CD4-positive, alpha-beta T cell treated with Interleukin-15 for 4 hours (primary cell): ENCODE data around the gene PPIF.

ENCODE experiments used
- DNase-seq: peaks from one replicate; pipeline ENCODE4 v3.0.0-alpha.2; 2020; ENCODE audit warnings: low spot score

Gene PPIF

DNA sequence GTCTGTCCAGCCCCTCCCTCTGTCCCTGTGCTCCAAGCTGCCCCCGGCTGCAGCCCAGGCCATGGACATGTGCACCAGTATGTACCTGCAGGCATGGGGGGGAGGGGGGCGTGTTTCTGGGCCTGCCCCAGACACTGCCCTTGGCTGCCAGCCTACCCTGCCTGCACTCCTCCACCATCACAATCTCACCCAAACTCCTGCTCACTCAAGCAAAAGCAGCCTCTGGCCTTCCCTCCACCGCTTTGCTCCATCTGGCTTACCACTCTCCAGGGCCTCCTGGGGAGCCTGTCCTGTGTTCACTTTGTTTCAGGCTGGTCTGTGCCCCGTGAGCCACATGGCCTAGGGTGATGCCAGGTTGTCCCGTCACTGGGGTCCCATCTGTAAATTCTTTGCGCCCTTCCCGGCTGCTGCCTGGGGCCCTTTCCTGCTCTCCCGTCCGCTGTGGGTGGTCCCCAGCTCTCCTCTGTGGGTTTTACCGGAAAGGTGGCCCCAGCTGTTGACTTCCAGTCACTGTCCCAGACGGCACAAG is 33.3 kb upstream of the PPIF start:
- no peak for DNase-seq

DNA sequence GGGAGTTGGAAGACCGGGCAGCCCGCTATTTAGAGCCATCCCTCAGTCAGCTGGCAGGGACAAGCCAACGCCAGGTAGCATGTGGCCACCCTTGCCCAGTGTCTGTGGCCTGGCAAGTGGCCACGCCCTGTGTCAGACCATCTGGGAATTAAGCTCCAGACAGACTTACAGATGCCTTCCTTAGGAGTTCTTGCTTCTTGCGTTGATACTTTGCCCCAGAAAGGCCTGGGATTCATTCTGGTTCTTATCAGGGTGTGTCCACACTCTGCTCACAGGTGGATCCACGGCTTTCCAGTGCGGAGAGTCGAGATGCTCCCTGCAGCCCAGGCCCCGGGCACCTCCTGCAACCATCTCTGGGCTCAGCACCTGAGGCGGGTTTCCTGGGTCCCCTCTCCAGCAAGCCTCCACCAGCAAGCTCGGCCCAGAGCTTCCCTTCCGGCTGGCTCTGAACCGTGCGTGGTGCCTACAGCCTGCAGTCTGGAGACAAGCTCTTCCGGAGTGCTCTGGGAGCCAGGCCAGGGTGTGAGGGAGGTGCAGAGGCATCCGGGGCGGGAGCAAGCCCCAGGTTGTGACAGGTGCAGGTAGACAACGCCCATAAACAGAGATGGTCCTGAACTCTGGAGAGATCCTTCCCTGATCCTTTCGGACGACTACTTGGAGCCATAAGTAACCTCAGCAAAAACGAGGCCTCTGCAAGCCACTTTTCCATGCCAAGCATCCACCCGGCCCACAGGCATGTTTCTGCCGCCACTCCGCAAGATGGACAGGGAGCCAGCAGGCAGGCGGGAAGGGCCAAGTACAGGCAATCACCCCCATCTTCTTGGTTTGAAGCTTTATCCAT is 32.3 kb upstream of the PPIF start:
- DNase-seq = no peak

DNA sequence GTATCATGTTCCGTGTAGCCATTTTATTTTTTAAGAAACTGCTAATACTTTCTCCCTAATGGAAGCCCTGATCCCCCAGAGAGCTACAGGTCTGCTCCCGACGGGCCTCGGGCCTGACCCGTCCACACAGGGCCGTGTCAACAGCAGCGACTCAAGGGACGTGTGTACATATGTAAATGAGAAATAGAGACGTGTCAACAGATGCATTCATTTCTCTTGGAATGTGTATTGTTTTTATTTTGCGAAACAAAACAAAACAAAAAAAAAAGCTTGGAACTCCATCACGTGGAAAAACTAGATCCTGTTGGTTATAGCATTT is 31.7 kb upstream of the PPIF start:
- DNase-seq = no peak

DNA sequence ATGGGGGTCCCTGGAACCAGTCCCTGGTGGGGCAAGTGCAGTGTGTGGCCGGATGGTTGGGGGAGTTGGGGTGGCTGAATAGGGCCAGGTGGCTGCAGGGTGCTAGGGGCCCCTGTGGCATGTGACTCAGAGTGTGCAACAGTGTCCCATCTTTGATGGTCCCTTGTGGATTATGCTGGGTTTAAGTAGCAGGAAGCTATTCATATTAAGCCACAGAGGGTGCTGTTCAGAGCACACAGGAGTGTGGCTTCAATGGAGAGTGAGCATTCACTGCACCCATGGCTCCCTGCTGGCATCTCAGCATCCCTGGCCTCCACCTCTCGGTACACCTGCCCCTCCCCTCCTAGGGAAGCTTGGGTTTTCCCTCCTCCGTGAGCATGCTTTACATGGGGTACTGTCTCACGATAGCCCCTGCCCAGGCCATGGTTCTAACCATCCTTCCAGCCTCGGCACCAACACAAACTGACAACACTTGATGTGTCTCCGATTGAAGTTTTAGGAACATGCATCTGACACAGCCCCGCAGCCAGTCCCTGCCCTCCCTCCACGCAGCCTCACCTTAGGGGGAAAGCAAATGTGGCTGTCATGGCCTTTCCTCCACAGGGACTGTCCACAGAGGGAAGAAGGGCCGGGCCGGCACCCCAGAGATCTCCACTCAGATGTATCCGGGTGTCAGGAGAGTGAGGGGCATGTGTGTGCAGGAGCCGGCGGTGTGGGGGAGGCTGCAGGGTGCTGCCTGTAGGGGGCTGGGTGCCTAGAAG is 30.4 kb upstream of the PPIF start:
- peak; percentile 24 for DNase-seq

DNA sequence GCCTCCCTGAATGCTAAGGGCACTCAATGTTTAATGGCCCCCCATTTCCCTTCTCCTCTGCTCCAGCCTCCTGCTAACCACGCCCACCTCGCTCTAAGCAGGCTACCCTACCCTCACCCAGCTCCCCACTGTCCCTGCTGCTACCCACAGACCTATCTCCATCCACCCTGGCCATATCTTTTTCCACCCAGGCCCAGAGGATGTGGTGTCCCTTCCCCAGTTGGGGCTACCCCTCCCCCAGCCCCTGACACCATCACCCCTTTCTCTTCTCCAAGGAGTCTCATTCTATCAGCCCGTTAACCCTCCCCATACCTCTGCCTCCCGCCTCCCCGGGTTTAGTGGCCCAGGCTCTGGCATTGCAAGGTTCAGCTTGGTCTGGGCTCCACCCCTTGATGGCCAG is 28.9 kb upstream of the PPIF start:
- no peak for DNase-seq

DNA sequence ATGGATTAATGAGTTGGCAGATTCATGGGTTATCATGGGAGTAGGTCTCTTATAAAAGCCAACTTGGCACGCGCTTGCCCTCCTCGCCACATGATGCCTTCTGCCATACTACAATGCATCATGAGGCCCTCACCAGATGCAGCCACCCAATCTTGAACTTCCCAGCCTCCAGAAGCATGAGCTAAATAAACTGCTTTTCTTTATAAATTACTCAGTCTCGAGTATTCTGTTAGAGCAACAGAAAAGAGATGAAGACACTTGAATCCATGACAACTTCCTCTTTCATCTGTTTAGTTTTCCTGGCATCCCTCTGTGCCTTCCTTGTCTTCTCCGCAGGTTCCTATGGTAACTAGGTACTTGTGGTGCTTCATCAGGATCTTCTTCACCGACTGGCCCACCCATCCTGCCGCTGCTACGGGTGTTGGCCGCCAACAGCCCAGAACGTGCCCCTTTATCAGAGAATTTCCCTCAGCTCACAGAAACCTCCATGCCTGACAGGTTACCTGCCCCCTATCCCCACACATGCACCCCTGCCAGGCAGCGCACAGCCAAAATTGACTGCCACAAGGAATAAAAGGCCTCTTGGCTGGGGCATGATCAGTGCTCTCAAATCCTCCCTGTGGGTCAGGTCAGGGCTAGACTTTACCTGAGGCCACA is 28.0 kb upstream of the PPIF start:
- no peak for DNase-seq

DNA sequence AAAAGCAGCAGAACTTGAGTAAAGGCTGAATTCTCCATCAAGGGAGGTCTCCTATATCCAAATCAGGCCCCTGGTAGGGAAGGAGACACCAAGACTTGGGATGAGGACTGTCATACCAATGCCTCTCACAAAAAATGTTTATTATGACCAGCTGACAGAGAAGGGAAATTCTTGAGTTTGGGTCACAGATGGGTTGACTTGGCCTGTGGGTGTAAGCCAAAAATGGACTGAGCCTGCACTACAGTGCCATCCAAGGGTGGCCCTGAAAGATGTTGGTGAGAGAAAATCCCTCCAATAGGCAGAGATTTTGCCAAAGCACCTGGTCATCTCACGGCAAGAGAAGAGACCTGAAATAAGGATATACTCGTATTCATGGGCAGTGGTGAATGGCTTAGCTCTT is 27.0 kb upstream of the PPIF start:
- DNase-seq = no peak

DNA sequence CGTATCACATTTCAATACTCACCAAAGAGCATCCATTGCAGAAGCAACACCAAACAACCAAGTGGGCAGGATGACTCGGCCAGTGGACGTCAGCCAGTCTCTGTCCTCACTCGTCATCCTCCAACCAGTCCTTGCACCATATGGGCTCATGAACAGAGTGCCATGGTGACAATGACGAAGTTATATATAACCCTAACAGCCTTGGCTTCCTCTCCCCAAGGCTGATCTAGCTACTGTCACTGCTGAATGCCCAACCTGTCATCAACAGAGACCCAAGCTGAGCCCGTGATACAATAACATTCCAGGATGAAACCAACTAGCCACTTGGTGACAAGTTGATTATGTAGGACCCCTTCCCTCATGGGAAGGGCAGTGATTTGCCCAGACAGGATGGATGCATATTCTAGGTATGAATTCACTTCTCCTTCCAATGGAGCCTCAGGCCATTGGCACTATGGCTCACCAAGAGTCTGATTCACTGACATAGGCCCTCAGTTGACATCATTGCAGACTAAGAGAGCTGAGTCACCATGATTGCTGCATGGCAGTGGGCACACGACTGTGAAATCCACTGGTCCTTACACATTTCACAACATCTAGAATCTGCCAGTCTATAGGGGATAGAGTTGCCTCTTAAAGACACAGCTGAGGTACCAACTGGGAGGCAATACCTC is 26.3 kb upstream of the PPIF start:
- DNase-seq = peak; percentile 47

DNA sequence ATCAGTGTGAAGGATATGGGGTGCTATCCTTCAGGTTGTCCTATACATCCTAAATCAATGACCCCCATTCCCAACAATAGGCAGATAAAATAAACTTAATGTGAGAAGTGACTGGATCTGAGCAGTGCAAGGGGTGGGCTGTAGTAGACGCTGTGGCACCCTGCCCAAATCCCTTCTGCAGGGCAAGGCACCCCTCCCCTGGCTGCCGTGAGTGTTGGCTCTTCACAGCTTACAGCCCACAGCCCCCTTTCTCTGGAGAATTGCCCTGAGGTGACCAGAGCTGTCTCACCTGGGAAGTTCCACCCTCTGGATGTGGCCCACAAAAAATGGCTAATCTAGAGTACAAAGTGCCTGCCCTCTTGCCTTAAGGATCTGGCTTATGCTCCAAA is 25.8 kb upstream of the PPIF start:
- no peak for DNase-seq

DNA sequence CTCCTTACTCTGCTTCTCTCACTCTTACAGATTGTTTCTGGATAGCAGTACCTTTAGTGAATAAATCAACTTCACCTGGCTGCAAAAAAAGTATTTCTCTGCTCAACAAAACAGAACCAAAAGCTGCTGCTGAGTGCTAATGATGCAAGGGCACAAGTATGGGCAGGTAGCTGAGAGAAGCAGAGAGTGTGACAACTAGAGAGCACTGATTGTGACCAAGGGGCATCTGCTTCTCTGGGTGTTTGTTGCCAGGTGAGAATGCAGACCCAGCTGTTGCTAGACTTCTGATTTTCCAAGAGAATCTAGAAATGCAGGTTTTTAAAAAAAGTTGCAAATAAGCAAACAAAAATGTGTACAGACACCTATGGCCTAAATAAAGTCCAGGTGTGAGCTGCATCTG is 25.3 kb upstream of the PPIF start:
- DNase-seq = no peak

DNA sequence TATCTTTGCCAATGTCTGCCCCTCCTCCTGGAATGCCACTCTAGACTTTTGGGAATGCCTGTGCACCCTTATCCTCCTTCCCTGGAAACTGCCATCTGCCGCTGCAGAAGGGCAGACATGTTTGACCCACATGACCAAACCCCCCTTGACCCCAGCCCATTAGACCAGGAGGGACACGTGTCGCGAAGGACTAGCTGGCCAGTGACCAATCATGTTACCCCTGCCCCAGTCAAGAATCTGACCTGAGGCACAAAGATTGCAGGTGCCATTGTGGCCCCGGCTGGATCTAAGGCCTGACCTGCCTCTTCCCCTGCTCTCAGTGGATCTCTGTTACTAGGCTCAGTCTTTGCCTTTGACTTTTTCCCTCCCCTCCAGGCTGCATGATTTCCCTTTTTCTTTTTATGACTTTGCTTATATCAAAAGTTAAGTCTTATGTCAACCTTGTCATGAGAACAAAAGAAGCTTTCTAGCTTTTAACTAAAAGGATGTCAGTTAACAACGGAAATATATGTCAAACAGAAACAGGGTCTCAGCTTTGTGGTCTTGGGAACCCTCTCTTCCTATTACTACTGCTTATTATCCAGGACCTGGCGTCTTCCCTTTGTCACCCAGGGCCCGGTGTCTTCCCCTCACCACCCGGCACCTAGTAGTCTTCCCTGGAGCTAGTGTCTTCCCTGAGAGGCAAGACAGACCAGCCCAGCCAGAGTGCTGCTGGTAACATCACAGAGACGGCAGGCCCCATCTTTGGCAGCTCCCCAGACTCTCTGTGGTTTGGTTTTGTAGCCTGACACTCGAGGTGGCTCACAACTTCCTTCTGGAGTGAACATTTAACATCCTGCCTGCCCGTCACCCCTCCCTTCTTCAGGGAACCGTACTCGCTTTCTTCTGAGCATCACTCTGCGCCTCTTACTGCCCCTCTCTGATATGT is 24.4 kb upstream of the PPIF start:
- peak; percentile 85 for DNase-seq

DNA sequence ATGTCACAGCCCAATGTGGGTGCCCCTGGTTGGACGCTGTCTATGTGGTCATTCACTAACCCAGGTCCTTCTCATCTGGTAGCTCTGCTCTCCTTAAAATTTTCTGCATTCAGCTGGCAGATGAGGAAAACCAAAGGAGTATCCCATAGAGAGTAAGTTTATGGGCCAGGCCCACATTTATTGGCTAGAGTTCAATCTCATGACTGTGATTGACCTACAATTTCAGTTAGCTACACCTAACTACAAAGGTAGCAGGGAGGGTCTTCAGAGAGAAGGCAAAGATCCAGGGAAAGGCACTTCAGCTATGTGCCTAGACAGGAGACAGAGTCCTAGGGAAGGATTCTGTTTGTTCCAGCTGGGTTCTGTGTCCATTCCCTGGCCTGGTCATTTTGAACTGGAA is 23.7 kb upstream of the PPIF start:
- DNase-seq = no peak

DNA sequence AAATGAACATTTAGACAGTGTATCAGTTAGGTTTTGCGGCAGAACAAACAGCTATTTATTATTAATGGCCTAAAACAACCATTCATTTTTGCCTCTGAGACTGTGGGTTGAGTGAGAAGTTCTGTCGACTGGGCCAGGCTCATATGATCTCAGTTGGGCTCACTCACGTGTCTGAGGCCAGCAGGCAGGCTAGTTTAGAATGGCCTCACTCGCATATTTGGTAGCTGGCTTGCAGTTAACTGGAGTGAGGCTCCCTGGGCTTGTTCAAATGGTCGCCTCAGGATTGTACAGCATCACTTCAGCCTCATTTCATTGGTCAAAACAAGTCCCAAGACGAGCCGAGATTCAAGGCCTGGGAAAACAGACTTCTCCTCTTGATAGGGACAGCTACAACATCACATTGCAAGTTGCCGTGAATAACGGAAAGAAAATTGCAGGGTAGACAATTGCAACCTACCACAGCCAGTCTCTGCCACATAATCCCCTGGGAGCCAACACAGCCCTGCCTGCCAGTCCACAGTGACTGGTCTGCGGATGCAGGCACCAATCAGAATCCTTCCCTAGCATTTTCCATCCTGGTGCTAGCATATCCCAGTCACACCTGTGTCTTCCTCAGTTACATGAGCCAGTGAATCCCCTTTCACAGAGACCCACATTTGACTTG is 23.1 kb upstream of the PPIF start:
- DNase-seq = no peak

DNA sequence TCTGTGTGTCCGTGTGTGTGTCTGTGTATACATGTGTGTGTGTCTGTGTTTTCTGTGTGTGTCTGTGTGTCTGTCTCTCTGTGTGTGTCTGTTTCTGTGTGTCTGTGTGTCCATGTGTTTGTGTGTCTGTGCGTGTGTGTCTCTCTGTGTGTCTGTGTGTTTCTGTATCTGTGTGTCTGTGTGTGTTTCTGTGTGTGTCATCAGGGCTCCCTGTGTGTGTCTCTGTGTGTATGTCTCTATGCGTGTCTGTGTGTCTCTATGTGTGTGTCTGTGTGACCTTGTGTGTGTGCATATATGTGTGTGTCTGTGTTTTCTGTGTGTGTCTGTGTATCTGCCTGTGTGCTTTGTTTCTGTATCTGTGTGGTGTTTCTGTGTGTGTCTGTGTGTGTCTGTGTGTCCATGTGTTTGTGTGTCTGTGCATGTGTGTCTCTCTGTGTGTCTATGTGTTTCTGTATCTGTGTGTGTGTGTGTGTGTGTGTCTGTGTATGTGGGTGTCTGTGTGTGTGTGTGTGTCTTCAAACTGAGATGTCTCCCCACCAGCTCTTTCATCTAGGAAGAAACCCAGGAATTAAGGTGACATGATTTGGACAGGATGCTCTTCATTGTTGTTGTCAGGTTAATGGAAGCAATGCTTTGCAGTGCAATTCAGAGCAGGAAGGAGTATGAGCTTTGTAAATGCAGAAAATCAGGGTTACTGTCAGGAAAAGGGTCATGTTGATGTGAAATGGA is 20.7 kb upstream of the PPIF start:
- no peak for DNase-seq

DNA sequence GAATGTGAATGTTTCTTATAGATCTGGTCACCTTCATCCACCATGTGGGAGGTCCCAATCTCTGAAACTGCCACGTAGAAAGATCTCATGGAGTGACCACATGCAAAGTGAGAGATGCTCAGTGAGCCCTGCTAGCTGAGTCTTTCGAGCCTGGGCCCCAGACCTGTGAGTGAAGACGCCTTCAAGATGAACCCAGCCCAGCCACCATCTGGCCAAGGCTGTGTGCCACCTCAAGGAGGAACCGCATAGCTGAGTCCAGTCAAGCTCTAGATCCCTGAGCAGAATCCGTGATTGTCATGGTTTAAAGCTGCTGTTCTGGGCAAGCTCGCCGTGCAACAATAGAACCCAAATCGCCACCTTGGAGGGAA is 20.2 kb upstream of the PPIF start:
- DNase-seq = no peak

DNA sequence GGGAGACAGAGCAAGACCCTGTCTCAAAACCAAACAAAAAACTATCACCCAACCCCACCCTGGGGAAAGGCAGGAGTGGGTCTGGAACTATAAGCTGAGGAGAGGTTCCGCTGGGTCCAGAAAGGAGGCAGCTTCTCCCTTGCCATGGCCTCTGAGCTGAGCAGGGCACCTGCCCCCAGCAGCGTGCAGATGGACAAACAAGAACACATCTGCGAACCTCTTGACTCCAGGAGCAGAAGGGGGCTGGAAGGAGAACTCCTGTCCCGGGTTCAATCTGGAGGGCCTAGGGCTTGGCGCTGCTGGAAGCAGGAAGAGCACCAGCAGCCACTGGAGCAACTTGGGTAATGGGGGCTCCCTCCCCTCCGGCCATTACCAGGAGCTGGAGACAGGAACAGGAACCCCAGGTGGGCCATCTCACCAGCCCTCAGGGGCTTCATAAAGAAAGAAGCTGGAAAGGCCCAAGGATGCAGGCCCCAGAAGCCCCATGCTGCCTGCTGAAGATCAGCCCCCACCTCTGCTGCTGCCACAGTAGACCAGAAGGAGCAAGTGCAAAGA is 19.0 kb upstream of the PPIF start:
- no peak for DNase-seq

DNA sequence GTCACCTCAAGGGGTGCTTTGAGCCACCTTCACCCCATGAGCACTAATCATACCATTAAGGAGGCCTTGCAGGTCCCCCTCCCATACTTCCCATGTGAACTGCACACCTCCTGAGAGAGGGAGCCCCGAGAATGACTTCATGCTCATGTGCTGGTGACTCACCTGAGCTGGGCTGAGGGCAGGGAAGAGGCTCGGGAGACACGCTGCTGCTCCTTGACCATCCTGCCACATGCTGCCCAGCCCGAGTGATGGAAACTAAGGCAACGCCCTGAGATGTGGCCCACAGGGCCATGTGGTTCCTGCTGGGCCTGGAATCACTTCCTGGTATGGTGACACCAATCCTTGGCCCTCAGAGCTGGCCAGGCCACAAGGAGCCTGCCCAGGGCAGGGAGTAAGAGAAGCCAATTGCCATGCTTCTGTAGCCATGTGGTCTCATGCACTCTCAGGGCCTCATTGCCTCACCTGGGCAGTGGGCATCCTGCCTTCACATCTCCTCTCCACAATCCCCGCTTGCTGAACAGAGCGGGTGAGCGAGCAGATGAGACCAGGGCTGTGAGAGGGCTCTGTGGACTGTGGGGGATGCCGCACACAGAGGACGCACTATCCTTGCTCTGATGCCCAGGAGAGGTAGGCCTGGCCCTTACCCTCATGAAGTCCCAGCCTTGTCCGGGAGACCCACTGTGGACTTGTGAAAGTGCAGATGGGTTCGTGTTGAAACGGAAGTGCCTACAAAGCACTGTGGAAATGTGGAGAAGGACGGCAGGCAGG is 18.3 kb upstream of the PPIF start:
- no peak for DNase-seq

DNA sequence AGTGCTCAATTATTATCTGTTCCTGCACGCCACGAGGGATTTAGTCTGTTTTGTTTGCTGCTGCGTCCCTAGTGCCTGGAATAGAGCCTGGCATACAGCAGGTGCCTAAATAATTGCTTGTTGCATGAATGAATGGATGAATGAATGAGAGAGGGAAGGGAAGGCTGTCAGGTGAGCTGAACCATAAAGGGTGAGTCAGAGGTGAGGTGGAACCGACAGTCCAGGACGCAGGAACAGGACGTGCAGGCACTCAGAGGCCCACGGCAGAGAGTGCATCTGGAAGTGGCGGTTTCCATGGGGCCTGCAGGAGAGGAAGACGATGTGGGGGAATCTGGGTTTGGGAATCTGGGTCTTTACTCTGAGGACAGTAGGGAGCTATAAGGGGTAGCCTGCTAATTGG is 17.7 kb upstream of the PPIF start:
- DNase-seq = no peak

DNA sequence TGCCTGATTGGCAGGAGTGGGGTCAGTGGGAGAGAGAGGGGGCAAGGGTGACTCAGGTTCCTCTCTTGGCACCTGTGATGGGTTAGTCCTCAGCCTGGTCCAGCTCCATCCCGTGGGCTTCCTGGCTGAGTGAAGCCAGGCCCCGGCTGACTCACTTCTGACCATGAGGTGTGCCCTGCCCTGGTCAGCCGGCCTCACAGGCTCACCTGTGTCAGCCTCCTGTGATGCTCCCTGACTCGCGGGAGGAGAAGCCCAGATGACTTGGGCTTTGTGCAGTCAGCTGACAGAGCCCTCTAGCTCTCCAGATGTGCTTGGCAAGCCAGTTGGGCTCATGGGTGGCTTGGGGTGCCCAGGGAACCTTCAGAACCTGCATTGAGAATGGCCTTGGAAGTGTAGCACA is 16.0 kb upstream of the PPIF start:
- DNase-seq = no peak
